A549 treated with GW870086 at 1 μM for 4 hours (cell line): ENCODE data around the gene TCP11. TPM values are rescaled to one million over a fixed set of nuclear protein-coding genes. Genes with fewer than 3 reads are reported as not detected.

Experiments used
- total RNA-seq: library from RNA; stranded (reverse); fragments of 200-300 nt; extraction: Qiagen RNA extraction; gene quantifications from 5 replicates; pipeline ENCODE4 v1.2.3, GENCODE V29; 2022; ENCODE audit warnings: low read depth

The TCP11 gene
- total RNA-seq = not detected in 5 replicates

DNA sequence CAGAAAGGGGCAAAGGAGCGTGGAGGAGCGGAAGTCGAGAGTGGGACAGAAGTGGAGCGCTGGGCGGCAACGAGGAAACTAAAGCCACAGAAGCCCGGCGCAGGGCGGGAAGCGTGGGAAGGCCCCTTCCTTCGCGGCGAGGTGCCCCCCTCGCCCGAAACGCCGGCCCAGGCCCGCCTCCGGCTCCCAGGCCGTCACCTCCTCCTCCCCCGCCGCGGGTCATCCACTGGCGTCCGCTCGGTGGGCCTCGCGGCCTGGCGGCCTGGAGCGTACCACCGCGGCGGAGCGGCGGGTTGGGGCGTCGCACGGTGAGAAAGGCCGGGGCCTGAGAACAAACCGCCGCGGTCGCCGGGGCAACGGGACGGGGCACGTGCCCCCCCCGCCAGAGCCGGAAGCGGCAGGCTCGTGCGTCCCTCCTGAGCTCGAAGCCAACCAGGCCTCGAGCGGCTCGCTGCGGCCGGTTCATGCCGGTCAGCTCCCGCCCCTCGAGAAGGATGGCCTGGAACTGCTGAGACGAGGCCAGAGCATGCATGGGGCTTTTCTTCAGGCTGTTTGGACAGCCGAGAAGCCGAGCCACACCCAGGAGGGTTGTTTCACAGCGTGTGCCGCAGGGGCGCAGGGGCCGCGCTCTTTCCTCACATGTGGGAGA is at the start of gene TCP11:
TCP11 (minus strand) TSS at position 333 of the 649 bp plus-strand sequence. CDS start 469 bp downstream, outside the sequence.

Other genes with a start within 250 kb of the TCP11 start
- 0.02 to 0.07 TPM (median 0.06 TPM) in 5 replicates for gene SCUBE3, start 72.6 kb upstream of the TCP11 start, total RNA-seq
- 7.6 to 9.6 TPM (median 9.1 TPM) in 5 replicates for gene ZNF76, start 118.4 kb upstream of the TCP11 start, total RNA-seq
- 0.06 TPM in 1 of 5 replicates, not detected in the others for gene DEF6, start 156.5 kb upstream of the TCP11 start, total RNA-seq
- 5.1 to 6.6 TPM (median 5.8 TPM) in 5 replicates for gene PPARD, start 201.2 kb upstream of the TCP11 start, total RNA-seq